NCI-H510A treated with DMSO at 0.1 percent for 48 hours (cell line): ENCODE results near the gene TRIM8.

ENCODE experiments used
- DNase-seq: peaks from one replicate; lab custom pipeline; 2025; lab: John Stamatoyannopoulos, UW

The TRIM8 gene

GRCh38 chr10:102616066-102616770 is 28.1 kb upstream of the TRIM8 start:
- DNase-seq = peak; percentile 7

- DNase-seq = no peak
Observed at GRCh38 chr10:102617041-102617440, 27.2 kb upstream of the TRIM8 start.

GRCh38 chr10:102617816-102618215 is 26.5 kb upstream of the TRIM8 start:
- DNase-seq = no peak

- DNase-seq = no peak
Observed at GRCh38 chr10:102619281-102619981, 24.8 kb upstream of the TRIM8 start.

GRCh38 chr10:102620138-102620590 is 24.1 kb upstream of the TRIM8 start:
- DNase-seq = no peak

GRCh38 chr10:102620591-102621442 is 23.5 kb upstream of the TRIM8 start:
- DNase-seq = no peak

- no peak for DNase-seq
Observed at GRCh38 chr10:102621443-102622325, 22.6 kb upstream of the TRIM8 start.

- no peak for DNase-seq
Observed at GRCh38 chr10:102624094-102624493, 20.2 kb upstream of the TRIM8 start.

GRCh38 chr10:102624751-102625645 is 19.3 kb upstream of the TRIM8 start:
- DNase-seq = no peak

- DNase-seq = no peak
Observed at GRCh38 chr10:102626026-102626685, 18.1 kb upstream of the TRIM8 start.

GRCh38 chr10:102627291-102627735 is 17.0 kb upstream of the TRIM8 start:
- DNase-seq = no peak

GRCh38 chr10:102627736-102628293 is 16.5 kb upstream of the TRIM8 start:
- no peak for DNase-seq

GRCh38 chr10:102628451-102628911 is 15.8 kb upstream of the TRIM8 start:
- DNase-seq = peak; percentile 20

- DNase-seq = no peak
Observed at GRCh38 chr10:102629661-102630614, 14.3 kb upstream of the TRIM8 start.

- no peak for DNase-seq
Observed at GRCh38 chr10:102630663-102631062, 13.6 kb upstream of the TRIM8 start.

- DNase-seq = no peak
Observed at GRCh38 chr10:102631525-102632393, 12.5 kb upstream of the TRIM8 start.

- no peak for DNase-seq
Observed at GRCh38 chr10:102632394-102633111, 11.7 kb upstream of the TRIM8 start.
